Measurements from ENCODE around the gene SORCS2.

DNA sequence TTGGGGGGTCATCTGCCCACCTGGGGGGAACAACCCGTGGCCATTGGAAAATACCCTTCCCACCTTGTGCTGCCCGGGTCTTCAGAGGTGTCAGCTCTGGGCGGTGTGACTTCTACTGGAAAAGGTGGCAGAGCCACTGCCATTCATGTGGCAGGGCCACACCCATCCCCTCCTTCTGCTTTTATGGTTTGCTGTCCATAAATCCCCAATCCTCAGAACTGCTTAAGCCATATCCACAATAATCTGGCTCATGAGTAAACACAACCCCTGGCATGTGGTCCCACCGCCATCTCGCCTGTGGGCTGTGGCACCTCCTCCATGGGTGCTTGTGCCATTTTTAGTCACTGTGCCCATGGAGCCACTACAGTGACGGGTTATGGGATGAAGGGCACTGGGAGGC lies 20.6 kb downstream of the SORCS2 start:
- TF ChIP-seq, protein P1, sequence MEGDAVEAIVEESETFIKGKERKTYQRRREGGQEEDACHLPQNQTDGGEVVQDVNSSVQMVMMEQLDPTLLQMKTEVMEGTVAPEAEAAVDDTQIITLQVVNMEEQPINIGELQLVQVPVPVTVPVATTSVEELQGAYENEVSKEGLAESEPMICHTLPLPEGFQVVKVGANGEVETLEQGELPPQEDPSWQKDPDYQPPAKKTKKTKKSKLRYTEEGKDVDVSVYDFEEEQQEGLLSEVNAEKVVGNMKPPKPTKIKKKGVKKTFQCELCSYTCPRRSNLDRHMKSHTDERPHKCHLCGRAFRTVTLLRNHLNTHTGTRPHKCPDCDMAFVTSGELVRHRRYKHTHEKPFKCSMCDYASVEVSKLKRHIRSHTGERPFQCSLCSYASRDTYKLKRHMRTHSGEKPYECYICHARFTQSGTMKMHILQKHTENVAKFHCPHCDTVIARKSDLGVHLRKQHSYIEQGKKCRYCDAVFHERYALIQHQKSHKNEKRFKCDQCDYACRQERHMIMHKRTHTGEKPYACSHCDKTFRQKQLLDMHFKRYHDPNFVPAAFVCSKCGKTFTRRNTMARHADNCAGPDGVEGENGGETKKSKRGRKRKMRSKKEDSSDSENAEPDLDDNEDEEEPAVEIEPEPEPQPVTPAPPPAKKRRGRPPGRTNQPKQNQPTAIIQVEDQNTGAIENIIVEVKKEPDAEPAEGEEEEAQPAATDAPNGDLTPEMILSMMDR (IDR thresholded peaks at IDR 0.05) = no peak
- no peak for TF ChIP-seq POLR2A (IDR thresholded peaks at IDR 0.05)
